Right lobe of liver (tissue), 4 donors: ENCODE data around the gene CCL5.

Source experiments
- POLR2A ChIP-seq: fragments of 450-650 bp; IDR thresholded peaks from one replicate; pipeline ENCODE4 v1.6.1; 2017; ENCODE audit warnings: antibody characterized with exemption, mild to moderate bottlenecking
- TF ChIP-seq, protein P1 (sequence below), 4 donors: fragments of 200-600 bp in 3 of 4; fragments of 450-650 bp in 1 of 4; IDR thresholded peaks; one replicate each; pipeline versions ENCODE4 v1.5.1 to v1.8.0; 2016 to 2022; ENCODE audit warnings: antibody characterized with exemption in 4 of 4, mild to moderate bottlenecking in 2 of 4
- donor health status: DM: no; HTN: no; CAD: no.
- donor health status: DM: no; HTN: no; CAD: no.
- donor health status: DM: no; HTN: yes; CAD: no.

DNA sequence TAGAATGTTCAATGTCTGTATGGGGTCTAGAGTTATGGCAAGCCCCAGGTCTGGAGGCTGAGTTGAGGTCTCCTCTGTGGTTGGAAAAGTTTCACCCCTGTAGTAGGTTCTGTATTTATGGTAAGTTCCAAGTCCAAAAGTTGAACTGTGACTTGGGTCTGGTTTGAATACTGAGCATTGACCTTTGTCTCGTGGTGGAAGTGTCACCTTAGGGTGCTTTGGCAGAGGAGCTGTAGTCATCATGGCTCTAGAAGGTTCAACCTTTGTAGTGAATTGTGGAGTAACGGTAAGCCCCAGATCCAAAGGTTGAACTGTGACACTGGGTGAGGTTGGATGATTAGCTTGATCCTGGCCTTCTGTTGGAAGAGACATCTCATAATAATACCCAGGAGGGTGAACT, 32.8 kb upstream of the CCL5 start:
- TF ChIP-seq, protein P1, sequence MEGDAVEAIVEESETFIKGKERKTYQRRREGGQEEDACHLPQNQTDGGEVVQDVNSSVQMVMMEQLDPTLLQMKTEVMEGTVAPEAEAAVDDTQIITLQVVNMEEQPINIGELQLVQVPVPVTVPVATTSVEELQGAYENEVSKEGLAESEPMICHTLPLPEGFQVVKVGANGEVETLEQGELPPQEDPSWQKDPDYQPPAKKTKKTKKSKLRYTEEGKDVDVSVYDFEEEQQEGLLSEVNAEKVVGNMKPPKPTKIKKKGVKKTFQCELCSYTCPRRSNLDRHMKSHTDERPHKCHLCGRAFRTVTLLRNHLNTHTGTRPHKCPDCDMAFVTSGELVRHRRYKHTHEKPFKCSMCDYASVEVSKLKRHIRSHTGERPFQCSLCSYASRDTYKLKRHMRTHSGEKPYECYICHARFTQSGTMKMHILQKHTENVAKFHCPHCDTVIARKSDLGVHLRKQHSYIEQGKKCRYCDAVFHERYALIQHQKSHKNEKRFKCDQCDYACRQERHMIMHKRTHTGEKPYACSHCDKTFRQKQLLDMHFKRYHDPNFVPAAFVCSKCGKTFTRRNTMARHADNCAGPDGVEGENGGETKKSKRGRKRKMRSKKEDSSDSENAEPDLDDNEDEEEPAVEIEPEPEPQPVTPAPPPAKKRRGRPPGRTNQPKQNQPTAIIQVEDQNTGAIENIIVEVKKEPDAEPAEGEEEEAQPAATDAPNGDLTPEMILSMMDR (IDR thresholded peaks at IDR 0.05), result no peak
- TF ChIP-seq POLR2A, result no peak
